ENCODE data around the gene PCGF5.
"Not testable (repeated sequence)": the region's sequence is repeated elsewhere in the genome, so short reads cannot be mapped to it uniquely, and the experiment has no call there.

PCGF5 gene

GRCh38 chr10:91220194-91220953, at the start of gene PCGF5:
TSS of gene PCGF5 (plus strand) at chr10:91220663. CDS start at chr10:91222872, 2,209 bp downstream.
- DNase-seq = peak; percentile 90

DNA sequence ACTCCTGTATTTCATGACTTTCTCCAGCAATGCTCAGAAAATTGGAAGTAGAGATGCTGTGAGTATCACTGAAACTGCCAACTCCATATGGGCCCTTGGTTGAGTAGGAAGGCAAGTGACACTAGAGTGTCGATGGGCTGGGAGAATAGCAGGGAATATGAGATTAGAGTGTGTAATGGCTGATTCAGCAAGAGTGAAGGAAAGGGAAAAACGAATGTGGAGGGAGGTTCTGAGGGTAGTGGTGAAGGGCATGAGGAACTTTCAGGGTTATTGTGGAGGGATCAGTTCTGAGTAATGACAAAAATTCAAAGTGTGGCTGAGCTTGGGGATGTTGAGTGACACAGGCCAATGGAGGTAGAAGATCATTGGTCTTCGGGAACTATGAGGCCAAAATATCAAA, 49.0 kb upstream of the PCGF5 start:
- DNase-seq = no peak

DNA sequence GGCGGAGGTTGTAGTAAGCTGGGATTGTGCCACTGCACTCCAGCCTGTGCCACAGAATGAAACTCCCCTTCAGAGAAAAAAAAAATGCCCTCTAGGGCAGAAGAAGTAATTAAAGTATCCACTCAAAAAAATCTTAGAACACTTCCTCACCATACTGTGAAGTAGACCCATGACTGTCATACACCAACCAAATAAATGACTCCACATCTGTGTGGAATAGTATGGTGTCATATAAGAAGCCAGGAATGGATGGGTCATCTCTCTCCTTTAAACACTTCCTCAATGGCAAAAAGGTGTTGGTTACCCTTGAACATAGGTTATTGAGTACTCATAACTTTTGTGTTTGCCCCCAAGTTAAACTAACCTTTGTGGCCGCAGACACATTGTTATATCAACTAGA, 48.1 kb upstream of the PCGF5 start:
- no peak for DNase-seq

DNA sequence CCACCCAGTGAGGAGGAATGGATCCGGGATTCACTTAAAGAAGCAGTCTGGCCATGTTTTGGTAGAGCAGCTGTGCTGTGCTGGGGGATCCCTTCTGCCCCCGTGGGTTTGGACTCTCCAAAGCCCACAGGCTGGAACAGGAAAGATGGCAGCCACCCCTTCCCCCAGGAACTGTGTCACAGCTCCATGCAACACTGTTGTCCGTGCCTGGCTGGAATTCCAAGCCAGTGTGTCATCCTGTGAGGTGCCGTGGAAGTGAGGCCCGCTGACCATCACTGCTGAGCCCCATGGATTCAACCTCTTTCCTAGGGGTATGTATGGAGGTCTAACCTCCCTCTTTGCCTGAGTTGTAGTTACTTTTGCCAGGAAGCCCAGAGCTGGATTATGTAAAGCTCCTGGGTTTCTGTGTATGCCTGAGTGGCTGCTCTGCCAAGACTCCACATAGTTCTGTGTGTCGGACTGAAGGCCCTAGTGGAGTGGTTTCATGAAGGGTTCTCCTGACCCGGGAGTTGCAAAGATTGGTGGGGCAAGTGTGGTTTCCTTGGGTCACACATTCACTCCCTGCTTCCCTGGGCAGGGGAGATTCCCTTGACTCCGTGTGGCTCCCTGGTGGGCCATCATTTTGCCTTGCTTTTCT, 35.1 kb upstream of the PCGF5 start:
- DNase-seq = no peak

GRCh38 chr10:91187156-91187555, 33.3 kb upstream of the PCGF5 start:
- no peak for DNase-seq

DNA sequence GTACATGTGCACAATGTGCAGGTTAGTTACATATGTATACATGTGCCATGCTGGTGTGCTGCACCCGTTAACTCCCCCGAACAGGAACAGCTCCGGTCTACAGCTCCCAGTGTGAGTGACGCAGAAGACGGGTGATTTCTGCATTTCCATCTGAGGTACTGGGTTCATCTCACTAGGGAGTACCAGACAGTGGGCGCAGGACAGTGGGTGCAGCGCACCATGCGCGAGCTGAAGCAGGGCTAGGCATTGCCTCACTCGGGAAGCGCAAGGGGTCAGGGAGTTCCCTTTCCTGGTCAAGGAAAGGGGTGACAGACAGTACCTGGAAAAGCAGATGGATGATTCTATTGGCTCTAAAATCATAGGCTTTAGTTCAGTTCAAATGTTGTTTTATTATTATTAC, 32.5 kb upstream of the PCGF5 start:
- DNase-seq = not testable (repeated sequence)

- no peak for DNase-seq
Observed at GRCh38 chr10:91188889-91189288, 31.6 kb upstream of the PCGF5 start.

DNA sequence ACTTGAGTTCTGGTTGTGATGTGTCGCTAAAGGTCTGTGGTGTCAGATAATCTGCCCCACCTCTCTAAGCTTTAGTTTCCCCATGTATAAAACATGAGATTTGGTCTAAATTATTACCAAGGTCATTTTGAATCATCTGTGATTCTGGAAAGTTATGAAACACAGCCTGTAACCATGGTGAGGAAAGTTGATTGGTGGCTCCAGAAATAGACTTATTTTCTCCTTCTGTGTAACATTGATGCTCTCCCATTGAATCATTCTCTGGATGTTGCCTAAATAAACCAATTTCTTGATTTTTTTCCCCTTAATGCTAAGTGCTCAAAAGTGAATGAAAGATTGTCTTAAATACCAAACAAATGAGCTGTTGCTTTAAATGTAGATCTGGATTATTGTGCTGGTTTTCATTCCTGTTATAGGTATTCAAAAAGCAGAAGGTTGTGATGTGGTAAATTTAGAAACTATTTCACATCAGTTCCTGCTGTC, 30.0 kb upstream of the PCGF5 start:
- no peak for DNase-seq

DNA sequence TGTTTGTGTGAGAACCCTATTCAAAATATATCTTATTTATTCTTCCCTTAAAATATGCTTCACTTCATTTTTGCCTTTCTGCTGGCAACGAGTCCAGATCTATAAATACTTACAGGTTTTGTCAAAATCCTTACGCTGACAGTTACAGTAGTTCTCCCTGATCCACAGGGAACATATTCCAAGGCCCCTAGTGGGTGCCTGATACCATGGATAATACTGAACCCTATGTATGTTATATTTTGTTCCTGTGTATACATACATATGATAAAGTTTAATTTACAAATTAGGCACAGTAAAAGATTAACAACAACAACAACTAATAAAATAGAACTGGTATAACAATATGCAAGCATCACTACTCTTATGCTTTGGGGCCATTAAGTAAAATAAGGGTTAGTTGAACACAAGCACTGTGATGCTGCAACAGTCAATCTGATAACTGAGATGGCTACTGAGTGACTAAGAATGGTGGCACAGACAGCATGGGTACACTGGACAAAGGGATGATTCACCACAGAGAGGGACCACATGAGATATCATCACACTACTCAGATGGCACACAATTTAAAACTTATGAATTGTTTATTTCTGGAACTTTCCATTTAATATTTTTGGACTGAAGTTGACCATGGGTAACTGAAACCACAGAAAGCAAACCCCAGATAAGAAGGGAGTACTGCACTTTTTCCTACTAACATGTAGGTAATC, 29.4 kb upstream of the PCGF5 start:
- DNase-seq = peak; percentile 52

DNA sequence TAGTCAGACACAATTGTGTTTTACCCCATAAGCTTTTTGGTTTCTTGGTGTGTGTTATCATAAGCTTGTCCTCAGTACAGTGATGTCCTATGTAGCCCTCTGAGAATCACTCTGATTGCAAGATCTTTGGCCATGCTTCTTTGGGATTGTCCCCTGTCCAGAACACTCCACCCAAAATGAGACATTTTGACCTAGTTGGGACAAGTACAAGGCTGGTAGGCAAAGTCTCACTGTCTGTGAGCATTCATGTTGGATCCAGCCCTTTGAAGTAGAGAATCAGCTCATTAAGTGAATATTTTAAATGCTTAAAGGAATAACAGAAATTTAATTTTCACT, 28.9 kb upstream of the PCGF5 start:
- DNase-seq = no peak

DNA sequence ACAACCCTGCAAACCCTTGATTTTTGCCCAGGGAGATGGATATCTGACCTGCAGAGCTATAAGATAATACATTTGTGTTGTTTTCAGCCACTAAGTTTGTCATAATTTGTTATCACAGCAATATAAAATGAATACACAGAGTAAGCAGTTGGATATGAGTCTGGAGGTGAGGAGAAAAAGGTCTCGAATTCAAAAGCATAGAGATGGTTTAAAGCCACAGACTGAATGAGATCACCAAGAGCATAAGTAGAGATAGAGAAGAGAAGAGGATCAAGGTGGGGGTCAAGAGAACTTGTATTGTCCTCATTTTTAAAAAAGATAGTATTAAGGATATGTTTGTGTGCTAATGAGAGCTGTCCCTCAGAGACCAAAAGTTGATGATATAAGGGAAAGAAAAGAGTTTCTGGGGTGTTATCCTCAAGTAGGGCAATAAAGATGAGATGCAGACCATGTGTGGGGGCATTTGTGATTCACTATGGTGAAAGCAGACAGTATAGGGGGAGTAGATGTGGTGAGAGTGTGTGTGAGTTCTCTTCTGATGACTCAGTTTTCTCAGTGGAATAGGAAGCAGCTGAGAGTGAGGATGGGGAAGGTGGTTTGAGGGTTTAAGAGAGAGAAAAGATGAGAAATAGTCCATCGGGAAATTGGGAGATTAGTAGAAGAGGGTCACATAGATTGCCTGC, 25.8 kb upstream of the PCGF5 start:
- no peak for DNase-seq

GRCh38 chr10:91196268-91197048, 24.0 kb upstream of the PCGF5 start:
- DNase-seq = no peak

- DNase-seq = no peak
Observed at GRCh38 chr10:91197127-91197526, 23.3 kb upstream of the PCGF5 start.

GRCh38 chr10:91198781-91199180, 21.7 kb upstream of the PCGF5 start:
- no peak for DNase-seq

GRCh38 chr10:91200314-91201212, 19.9 kb upstream of the PCGF5 start:
- DNase-seq = no peak

- no peak for DNase-seq
Observed at GRCh38 chr10:91201213-91201996, 19.1 kb upstream of the PCGF5 start.

GRCh38 chr10:91206427-91206826, 14.0 kb upstream of the PCGF5 start:
- no peak for DNase-seq

DNA sequence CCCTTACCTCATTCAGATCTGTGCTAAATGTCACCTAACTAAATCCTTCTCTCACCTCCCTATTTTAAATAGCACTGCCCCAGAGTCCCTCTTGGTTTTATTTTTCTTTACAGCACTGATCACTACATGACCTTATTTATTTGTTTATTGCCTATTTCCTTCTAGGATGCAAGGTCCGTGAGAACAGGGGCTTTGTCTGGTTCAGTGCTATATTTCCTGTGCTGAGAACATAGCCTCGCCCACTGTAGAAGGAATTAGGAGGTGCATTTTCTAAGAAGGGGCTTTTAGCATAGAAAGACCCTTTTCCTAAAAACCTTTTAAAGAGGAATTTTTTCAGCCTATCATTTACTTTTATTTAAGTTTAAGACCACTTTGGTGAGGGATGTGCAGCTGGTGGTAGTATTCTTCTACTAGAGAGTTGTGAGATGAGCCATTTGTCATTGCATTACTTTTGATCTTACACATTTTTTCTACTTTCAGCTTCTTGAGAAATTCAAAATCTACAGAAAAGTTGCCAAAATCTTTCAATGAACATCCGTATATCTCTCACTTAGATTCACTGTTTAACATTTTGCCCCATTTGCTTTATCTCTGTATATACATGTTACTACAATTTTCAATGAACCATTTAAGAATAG, 13.5 kb upstream of the PCGF5 start:
- DNase-seq = no peak

DNA sequence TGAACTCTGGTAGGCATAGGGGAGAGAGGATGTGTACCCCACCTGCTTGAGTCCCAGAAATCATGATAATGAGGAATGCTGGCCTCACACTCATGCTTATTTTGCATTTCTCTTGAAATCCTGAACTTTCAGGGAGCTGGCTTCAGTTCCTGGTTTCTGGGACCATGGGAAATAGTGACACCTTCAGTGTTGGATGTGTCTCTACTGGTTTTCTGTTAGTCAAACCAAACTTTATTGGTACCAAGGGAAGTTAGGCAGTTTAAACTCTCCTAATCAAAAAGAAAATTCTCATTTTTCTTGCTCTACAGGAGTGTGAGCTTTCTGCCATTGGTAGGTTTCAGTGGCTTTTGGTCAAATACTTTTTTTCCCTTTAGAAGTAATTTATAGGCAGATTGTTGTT, 11.8 kb upstream of the PCGF5 start:
- DNase-seq = no peak

DNA sequence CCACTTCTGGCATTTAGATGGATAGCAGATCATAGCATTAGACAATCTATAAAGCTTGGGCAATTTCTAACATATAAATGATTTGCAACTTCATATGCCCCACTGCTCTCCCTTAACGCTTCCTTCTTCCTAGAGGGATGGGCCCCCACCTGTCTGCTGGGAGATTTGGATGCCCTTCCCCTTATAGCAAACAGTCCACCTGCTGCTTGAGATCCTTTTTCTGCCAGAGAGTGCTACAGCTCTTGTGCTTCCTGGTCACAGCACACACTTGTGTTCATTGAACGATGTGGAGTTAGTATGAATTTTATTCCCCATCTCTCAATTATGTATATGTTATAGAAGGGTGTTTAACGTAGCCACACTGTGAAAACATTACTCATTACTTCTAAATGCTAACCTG, 10.4 kb upstream of the PCGF5 start:
- no peak for DNase-seq

All from midbrain (tissue), 1 donor.